Measurements from ENCODE around the gene CTDNEP1.

Gene CTDNEP1

DNA sequence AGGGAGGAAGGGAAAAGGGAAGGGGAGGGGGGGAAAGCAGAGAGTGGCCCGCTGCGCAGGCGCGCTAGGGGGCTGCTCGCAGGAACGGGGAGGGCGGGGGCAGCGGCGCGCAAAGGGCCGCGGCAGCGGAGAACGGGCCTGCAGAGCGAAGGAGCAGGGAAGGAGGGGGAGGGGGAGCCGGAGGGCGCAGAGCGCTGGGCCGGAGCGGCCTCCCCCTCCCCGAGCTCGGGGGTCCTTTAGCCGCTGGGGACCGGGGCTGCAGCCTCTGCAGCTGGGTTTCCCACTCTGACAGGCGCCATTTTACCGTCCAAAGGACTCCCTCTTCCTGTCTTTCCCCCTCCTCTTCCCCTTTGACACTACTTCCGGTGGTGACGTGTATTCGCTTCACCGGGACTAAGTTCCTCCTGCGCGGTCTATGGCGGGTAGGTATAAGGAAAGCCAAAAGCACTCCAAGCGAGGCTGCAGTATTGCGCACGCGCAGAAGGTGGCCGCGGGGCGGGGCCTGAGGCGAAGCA lies at the start of gene CTDNEP1:
TSS of gene CTDNEP1 (minus strand) at position 74 of the 515 bp plus-strand sequence. CDS start 438 bp downstream, outside the sequence.
- TF ChIP-seq CTCF (IDR thresholded peaks at IDR 0.05; ENCODE audit: insufficient read depth, low read length, poor library complexity, severe bottlenecking): no peak
- H3K4me3 ChIP-seq (replicated peaks; ENCODE audit: low read depth, low read length): peak within 1 kb of the TSS; percentile 92
- peaks cover 10% of the 10 kb centered on the region for H3K36me3 ChIP-seq (ENCODE audit: control insufficient read depth, insufficient read depth, low read length)
- no peaks in the 10 kb centered on the region for H3K27me3 ChIP-seq (replicated peaks; ENCODE audit: control insufficient read depth, insufficient read depth, low read length)
- DNase-seq (ENCODE audit: extremely low read depth, insufficient read length): peak; percentile 99

DNA sequence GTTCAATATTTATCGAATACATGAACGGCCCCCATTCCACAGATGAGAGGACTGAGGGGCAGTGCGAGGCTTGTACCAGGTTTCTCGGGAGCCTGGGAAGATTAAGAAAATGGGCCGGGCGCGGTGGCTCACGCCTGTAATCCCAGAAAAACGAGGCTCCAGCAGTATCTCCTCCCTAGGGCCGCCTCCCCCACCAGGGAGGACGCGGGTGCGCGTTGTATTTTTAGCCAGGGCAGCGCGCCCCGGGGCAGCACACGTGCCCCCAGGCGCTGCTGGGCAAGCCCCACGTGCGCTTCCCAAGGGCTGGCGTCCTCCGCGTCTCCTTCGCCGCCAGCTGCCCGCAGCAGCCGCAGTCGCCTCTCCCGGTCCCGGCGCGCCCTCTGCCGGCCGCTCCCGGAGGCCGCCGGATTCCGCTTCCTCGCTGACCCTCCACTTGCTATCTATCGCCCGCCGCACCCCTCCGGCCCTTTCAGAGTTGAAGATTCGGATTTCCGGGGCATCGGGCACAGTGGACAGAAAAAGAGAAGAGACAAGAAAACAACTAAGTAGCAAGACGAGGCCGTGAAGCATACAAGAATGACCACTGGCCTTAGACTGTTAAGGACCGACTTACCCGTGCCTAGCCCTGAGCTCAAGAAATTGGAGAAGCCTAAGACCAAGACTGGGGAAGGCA lies 44.8 kb upstream of the CTDNEP1 start:
- H3K4me3 ChIP-seq (replicated peaks; ENCODE audit: low read depth, low read length): no peak overlapping the region
- H3K27me3 ChIP-seq (replicated peaks; ENCODE audit: control insufficient read depth, insufficient read depth, low read length): peaks cover 2% of the 10 kb centered on the region; the same call in 1 of the 2 replicates
- TF ChIP-seq CTCF (IDR thresholded peaks at IDR 0.05; ENCODE audit: insufficient read depth, low read length, poor library complexity, severe bottlenecking): peak; percentile 78

GRCh38 chr17:7295230-7296180 lies 44.0 kb upstream of the CTDNEP1 start:
- no peak for DNase-seq (ENCODE audit: extremely low read depth, insufficient read length)
- no peak overlapping the region; the same call in 1 of the 2 replicates for H3K4me3 ChIP-seq (replicated peaks; ENCODE audit: low read depth, low read length)
- no peaks in the 10 kb centered on the region for H3K36me3 ChIP-seq (ENCODE audit: control insufficient read depth, insufficient read depth, low read length)
- H3K27me3 ChIP-seq (replicated peaks; ENCODE audit: control insufficient read depth, insufficient read depth, low read length): peaks cover 2% of the 10 kb centered on the region; the same call in 1 of the 2 replicates
- TF ChIP-seq CTCF (IDR thresholded peaks at IDR 0.05; ENCODE audit: insufficient read depth, low read length, poor library complexity, severe bottlenecking): no peak

More for the DNA sequence above, 44.8 kb upstream of the CTDNEP1 start:
- DNase-seq (ENCODE audit: extremely low read depth, insufficient read length): peak; percentile 84
- no peaks in the 10 kb centered on the region for H3K36me3 ChIP-seq (ENCODE audit: control insufficient read depth, insufficient read depth, low read length)

DNA sequence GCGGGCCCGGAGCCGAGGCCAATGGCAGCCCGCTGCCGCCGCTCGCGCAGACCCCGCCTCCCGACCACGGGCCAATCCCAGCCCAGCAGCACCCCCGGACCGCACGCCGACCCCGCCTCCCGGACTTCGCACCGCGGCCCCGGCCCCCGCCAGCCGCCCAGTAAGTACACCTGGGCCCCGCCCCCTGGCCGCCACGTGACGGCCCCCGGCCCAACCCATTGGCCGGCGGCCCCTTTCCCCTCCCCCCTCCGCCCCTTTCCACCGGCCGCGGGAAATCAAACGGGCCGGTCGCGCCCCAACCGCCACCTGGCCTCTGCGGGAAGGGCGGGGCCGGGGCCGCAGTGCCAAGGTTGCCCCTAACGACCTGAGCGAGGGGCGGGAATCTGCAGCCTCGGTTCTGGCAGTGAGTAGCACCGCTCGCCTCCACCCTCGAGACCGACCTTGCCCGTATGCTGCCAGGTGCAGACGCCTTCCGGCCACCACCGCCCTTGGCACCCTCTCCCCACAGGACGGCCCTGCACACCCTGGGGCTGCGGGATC lies 43.1 kb upstream of the CTDNEP1 start, which contains the start of gene YBX2:
TSS of gene YBX2 (minus strand) at position 26 of the 540 bp plus-strand sequence. CDS start 139 bp downstream, outside the sequence.
- Histone ChIP-seq H3K4me3 (replicated peaks; ENCODE audit: low read depth, low read length) (peak within 1 kb of the TSS; percentile 45), H3K27me3 (replicated peaks; ENCODE audit: control insufficient read depth, insufficient read depth, low read length) (peaks cover 2% of the 10 kb centered on the region; the same call in 1 of the 2 replicates), H3K36me3 (ENCODE audit: control insufficient read depth, insufficient read depth, low read length) (no peaks in the 10 kb centered on the region)
- peak; percentile 85 for DNase-seq (ENCODE audit: extremely low read depth, insufficient read length)
- TF ChIP-seq CTCF (IDR thresholded peaks at IDR 0.05; ENCODE audit: insufficient read depth, low read length, poor library complexity, severe bottlenecking): no peak

DNA sequence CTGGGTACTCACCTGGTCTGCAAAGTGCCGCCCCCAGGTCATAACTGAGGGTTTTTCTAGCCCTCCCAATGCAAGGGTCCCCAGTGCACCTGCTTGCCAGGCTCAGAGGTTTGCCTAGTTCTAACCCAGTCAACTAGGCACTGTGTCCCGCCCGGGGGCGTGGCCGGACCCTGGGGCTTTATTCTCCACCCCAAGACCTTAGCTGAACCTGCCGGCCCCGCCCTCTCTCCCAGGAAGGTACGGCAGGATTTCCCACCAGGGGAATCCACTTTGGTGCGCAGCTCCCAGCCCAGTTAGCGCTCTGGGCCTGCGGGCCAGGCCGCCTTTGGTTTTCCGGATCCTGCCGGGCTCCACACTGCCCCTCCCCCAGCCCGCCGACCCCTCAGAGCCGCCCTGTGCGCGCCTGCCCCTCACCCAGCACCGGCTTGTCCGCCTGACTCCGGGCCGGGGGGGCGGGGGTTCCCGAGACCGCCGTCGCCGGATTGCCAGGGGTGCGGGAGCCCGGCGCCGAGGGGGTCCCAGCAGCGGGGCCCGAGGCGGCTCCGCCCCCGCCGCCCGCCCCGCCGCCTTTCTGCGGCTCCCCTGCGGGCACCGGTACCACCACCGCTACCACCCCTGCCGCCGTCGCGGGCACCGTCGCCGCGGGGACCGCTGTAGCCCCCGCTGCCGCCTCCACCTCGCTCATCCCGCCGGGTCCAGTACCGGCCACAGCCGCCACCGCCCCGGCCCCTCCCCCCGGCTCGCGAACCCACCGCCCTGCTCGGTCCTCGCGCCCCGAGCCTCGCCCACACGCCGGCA lies 42.5 kb upstream of the CTDNEP1 start:
- TF ChIP-seq CTCF (IDR thresholded peaks at IDR 0.05; ENCODE audit: insufficient read depth, low read length, poor library complexity, severe bottlenecking): no peak
- Histone ChIP-seq H3K27me3 (replicated peaks; ENCODE audit: control insufficient read depth, insufficient read depth, low read length) (peaks cover 2% of the 10 kb centered on the region; the same call in 1 of the 2 replicates), H3K36me3 (ENCODE audit: control insufficient read depth, insufficient read depth, low read length) (no peaks in the 10 kb centered on the region), H3K4me3 (replicated peaks; ENCODE audit: low read depth, low read length) (no peak overlapping the region)
- DNase-seq (ENCODE audit: extremely low read depth, insufficient read length): no peak

All from GM06990 (cell line).